ENCODE results near the gene BICRA.
A peak's percentile ranks its signal among the peaks of the same experiment; 100 is the strongest.
"Not testable (repeated sequence)": the region's sequence is repeated elsewhere in the genome, so short reads cannot be mapped to it uniquely, and the experiment has no call there.

BICRA gene

DNA sequence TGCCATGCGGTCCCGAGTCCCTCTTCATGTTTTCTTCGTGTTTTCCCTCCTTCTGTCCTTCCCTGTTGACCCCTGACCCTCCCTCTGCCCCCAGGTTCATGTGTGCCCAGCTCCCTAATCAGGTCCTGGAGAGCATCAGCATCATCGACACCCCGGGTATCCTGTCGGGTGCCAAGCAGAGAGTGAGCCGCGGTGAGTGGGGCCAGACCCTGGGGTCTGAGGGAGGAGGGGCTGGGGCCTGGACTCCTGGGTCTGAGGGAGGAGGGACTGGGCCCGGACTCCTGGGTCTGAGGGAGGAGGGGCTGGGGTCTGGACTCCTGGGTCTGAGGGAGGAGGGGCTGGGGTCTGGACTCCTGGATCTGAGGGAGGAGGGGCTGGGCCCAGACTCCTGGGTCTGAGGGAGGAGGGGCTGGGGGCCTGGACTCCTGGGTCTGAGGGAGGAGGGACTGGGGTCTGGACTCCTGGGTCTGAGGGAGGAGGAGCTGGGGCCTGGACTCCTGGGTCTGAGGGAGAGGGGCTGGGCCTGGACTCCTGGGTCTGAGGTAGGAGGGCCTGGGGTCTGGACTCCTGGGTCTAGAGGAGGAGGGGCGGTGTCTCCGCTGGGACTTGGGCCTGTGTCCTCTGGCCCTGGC is 109.6 kb downstream of the BICRA start:
- not testable (repeated sequence) for DNase-seq

DNA sequence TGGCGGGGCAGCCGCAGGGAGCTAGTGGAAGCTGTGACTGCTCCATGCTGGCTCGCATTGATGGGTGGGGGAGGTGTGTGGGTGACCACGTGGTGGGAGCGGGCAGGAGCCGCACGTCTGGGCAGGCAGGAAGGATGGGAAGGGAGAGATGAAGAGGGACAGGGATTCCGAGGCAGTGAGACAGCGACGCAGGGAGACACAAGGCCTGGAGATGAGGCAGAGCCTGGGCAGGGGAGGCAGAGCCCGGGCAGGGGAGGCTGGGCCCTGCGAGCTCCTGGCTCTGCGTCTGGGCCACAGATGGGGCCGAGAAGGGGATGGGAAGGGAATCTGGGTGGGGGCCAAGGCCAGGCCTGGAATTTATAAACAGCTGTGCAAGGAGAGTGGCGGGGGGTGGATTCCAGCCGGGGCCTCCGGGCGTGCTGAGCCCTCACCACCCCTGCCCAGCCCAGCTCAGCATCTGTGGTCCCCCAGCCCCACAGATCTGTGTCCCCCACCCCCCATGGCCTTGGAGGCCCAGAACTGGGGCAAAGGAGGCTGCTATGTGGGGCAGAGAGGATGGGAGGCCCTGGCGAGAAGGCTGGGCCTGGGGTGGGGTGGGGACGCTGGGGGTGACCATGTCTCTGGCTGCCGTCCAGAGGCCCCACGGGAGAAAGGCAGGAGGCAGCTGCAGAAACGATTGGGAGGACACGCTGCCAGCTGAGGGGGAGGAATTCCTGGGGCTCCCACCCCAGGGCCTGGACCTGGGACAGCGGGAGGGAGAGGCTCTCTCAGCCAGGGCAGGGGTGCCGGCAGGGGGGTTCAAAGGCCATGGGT is 110.3 kb downstream of the BICRA start:
- DNase-seq, result peak; percentile 100

DNA sequence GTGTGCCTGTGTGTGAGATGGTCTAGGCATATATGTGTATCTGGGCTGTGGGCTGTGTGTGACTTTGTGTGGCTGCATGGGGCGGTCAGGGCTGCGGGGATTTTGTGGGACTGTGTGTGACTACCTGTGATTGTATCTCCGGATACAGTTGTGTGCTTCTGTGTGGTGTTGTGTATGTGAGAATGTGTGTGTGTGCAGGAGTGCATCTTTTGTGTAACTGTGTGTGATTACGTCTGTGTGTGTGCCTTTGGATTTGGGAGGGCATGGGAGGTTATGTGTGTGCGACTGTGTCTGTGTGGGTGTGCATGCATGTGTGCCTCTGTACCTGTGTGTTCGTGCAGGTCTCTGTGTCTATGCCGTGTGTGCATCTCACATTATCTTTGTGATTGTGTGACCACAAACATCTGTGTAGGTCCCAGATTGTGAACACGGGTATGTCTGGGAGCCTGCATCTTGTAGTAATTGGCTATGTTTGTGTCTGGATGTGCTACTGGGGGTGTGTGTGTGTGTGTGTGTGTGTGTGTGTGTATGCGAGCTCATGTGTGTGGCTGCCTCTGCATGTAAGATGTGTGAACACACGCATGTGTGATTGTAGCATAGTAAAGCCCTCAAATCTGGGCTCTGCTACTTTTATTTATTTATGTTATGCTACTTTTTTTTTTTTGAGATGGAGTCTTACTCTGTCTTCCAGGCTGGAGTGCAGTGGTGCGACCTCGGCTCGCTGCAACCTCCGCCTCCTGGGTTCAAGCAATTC is 111.9 kb downstream of the BICRA start:
- DNase-seq, result no peak

DNA sequence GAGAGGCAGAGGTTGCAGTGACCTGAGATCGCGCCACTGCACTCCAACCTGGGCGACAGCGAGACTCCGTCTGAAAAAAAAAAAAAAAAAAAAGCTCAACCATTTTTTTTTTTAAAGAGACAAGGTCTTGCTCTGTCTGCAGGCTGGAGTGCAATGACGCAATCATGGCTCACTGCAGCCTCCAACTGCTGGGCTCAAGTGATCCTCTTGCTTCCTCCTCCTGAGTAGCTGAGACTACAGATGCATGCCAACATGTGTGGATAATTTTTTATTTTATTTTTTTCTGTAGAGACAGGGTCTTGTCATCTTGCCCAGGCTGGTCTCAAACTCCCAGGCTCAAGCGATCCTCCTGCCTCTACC is 114.6 kb downstream of the BICRA start:
- peak; percentile 92 for DNase-seq

DNA sequence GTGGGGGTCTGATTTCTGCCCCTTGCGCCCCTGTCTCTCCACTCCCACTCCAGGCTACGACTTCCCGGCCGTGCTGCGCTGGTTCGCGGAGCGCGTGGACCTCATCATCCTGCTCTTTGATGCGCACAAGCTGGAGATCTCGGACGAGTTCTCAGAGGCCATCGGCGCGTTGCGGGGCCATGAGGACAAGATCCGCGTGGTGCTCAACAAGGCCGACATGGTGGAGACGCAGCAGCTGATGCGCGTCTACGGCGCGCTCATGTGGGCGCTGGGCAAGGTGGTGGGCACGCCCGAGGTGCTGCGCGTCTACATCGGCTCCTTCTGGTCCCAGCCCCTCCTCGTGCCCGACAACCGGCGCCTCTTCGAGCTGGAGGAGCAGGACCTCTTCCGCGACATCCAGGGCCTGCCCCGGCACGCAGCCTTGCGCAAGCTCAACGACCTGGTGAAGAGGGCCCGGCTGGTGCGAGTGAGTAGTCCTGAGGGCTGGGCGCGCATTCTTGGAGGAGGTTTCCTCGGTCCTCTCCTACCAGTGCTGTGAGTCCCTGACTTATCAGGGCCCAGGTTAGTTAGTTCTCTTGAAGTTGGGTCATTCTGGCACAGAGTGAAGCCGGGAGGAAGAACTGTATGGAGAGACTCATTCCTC is 116.9 kb downstream of the BICRA start:
- DNase-seq, result no peak

DNA sequence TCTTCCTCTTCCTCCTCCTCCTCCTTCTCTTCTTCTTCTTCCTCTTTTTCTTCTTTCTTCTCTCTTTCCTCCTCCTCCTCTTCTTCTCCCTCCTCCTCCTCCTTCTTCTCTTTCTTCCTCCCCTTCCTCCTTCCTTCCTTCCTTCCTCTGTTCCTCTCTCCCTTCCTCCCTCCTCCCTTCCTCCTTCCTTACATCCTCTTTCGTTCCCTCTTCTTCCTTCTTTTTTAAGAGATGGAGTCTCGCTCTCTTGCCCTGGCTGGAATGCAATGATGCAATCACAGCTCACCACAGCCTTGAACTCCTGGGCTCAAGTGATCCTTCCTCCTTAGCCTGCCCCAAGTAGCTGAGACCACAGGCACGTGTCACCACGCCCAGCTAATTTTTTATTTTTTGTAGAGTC is 117.5 kb downstream of the BICRA start:
- peak; percentile 75 for DNase-seq

DNA sequence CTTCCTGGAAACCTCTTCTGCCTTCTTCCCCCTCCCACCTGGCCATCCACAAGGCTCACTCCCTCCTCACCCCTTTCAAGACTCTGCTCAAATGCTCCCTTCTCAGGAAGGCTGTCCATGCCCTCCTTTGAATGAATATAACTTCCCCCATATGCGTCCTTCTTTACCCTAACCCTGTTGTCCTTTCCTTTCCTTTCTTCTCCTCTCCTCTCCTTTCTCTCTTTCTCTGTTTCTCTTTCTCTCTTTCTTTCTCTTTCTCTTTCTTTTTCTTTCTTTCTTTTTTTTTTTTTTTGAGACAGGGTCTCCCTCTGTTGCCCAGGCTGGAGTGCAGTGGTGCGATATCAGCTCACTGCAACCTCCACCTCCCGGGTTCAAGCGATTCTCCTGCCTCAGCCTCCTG is 119.4 kb downstream of the BICRA start:
- DNase-seq, result not testable (repeated sequence)

DNA sequence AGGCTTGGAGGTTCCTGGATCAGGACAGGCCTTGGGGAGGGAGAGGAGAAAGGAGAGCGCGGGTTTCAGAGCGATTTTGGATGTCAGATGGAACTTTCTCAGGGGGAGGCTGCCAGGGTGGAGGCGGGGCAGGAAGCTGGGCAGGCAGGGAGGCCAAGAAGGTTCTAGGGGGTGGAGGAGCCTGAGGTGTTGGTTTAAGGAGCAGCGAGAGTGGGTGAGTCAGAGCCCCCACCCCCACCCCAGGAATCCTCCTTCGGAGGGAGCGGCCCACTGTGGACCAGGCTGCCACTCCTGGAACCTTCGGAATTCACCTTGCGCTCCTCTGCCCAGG is 120.5 kb downstream of the BICRA start:
- DNase-seq, result peak; percentile 89

DNA sequence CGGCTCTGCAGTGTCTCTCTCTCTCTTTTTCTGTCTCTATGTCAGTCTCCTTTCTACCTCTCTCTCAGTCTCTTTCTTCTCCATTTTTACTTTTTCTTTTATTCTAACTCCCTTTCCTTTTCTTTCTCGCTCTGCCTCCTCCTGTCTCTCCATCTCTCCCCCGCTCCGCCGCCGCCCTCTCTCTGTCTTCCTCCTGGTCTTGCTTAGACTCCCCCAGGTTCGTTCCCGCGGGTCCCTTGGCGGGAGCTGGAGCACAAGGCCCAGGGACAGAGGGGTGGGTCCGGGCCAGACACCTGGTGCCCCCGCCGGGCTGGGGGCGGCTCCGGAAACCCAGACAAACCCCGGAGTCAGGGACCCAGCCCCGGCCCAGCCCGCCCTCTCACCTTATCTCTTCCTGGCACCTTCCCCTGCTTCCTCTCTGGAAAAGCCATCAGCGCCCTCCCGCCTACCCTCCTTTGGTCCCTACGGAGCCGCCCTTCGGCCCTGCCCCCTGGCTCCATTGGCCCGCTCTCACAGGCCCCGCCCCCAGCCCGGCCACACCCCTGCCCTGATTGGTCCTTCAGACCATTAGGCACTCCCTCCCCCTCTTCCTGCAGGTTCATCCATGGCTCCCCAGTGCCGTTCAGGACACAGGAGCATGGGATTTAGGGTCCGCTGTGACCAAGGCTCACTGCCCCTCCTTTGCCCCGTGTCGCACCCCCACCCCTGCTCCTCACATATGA is 121.0 kb downstream of the BICRA start:
- no peak for DNase-seq

DNA sequence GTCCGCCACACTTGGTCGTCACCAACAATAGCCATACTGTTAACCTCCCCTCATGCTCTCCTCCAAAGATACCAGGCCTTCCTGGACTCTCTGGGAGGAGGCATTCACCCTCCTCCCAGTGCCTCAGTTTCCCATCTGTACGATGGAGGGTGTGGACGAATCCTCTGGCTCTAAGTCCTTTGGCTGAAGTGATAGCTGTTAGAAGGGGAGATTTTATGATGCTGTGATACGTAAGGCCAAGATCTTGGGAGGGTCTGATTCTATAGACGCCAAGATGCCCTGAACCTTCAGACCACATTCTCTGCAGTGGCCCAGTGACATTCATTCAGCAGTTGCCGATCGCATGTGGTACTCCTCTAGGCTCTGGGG is 121.6 kb downstream of the BICRA start:
- no peak for DNase-seq

DNA sequence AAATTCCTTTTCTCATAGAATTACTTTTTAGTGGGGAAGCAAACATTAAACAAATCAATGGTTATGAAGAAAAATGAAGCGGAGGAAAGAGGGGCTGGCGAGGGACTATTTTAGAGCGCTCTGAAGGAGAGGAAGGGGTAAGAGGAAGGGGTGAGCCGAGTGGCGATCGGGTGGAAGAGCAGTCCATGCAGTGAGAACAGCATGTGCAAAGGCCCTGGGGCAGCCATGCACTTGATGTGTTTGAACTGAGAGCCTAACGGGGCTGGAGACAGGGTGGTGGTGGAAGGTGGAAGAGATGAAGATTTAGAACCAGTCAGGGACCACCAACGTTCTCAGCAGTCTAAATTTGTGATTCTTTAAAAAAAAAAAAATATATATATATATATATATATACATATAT is 122.0 kb downstream of the BICRA start:
- no peak for DNase-seq

DNA sequence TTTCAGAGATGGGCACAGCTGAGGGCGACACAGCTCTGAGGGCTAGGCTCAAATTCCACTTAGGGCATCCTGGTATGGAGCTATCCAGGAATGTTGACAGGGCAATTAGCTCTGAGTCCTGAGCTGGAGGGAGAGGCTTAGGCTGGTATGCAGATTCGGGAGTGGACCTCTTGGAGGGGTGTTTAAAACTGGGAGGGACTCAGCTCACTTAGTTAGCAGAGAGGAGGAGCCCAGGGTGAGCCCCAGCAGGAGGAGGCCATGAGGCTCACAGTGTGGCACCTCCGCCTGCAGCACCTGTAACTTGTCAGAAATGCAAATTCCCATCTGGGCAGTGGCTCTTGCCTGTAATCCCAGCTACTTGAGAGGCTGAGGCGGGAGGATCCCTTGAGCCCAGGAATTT is 126.2 kb downstream of the BICRA start:
- no peak for DNase-seq

DNA sequence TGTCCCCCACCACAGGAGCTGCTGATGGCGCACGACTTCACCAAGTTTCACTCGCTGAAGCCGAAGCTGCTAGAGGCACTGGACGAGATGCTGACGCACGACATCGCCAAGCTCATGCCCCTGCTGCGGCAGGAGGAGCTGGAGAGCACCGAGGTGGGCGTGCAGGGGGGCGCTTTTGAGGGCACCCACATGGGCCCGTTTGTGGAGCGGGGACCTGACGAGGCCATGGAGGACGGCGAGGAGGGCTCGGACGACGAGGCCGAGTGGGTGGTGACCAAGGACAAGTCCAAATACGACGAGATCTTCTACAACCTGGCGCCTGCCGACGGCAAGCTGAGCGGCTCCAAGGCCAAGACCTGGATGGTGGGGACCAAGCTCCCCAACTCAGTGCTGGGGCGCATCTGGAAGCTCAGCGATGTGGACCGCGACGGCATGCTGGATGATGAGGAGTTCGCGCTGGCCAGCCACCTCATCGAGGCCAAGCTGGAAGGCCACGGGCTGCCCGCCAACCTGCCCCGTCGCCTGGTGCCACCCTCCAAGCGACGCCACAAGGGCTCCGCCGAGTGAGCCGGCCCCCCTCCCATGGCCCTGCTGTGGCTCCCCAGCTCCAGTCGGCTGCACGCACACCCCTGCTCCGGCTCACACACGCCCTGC is 132.1 kb downstream of the BICRA start:
- no peak for DNase-seq

DNA sequence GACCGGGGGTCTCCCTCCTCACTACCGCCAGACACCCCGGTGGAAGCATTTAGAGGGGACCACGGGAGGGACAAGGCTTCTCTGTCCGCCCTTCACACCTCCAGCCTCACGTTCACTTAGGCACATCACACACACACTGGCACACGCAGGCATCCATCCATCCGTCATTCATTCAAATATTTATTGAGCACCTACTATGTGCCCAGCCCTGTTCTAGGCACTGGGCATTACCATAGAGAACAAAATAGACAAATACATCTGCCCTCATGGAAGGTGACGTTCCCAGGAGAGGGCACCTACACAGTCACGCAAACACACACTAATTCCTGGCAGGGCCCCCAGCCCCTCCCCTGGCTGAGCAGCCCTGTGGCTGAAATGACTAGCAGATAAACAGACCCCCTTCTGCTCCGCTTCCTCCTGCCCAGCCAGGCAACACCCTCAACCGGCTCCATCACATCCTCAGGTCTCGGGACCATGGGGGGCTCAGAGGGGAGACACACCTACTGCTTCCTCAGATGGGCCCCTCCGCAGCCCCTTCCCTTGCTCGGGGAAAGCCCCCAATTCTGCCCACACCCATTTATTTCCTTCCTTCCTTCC is 132.7 kb downstream of the BICRA start:
- no peak for DNase-seq

DNA sequence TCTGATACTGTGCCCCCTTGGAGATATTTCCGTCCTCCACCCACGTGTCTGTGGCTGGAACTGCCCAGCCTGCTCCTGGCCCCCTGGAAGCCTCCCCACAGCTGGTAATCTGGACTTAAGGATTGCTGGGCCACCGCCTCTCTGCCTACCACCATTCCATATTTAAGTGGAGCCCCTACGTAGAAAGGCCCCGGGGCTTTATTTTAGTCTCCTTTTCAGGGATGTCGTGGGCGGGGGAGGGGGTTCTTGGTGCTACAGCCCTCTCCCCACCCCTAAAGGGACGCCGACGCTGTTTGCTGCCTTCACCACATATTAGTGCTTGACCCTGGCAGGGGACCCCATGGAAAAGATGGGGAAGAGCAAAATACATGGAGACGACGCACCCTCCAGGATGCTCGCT is 133.7 kb downstream of the BICRA start:
- DNase-seq, result no peak

DNA sequence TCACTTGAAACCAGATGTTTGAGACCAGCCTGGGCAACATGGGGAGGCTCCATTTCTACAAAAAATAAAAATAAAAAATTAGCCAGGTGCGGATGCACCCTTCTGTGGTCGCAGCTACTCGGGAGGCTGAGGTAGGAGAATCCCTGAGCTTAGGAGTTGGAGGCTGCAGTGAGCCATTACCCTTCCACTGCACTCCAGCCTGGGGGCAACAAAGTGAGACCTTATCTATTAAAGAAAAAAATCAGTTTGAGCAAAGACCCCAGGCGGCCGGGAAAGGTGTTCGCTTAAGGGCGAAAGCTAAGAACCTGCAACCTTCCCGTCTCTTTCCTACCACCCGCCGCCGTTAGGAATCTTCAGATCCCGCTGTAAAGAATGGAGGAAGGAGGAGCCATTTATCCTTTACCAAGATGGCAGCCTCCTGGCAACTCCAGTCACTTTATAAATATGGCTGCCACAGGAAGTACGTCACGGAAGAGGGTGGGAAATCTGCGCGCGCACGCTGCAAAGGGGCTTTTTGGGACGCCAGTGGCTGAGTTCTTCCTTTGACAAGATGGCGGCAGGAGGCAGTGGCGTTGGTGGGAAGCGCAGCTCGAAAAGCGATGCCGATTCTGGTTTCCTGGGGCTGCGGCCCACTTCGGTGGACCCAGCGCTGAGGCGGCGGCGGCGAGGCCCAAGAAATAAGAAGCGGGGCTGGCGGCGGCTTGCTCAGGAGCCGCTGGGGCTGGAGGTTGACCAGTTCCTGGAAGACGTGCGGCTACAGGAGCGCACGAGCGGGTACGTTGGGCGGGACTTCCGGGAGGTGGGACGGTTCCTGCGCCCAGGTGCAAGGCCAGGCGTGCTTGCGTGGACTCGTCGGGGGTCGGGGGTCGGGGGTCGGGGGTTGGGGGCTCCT is 136.3 kb downstream of the BICRA start, which contains the start of gene NOP53:
Gene NOP53, plus strand, starts transcription at position 537 of the 892 bp plus-strand sequence. Its CDS starts 14 bp downstream, at position 551.
- peak; percentile 97 for DNase-seq

DNA sequence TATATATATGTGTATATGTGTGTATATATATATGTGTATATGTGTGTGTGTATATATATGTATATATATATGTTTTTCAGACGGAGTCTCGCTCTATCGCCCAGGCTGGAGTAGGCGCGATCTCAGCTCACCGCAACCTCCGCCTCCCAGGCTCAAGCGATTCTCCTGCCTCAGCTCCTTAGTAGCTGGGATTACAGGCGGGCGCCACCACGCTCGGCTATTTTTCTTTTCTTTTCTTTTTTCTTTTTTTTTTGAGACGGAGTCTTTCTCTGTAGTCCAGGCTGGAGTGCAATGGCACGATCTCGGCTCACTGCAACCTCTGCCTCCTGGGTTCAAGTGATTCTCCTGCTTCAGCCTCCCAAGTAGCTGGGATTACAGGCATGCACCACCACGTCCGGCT is 137.2 kb downstream of the BICRA start:
- not testable (repeated sequence) for DNase-seq

DNA sequence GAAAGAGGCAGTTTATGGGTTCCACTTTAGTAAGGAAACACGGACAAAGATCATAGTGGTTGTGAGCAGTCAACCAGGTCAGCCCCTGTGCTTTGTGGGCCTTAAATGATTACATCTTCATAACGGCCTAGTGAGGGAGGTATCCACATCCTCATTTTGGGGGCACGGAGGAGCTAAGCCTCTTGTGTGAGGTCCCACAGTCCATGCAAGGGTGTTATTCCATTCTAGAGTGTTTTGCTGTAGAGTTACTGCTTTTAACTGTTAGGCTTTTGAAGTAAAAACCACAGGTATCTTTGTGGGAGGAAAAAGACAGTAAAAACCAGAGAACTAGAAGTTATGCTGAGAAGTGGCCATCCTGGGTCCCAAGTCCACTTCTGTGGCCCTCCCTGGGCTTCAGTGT is 140.4 kb downstream of the BICRA start:
- no peak for DNase-seq

DNA sequence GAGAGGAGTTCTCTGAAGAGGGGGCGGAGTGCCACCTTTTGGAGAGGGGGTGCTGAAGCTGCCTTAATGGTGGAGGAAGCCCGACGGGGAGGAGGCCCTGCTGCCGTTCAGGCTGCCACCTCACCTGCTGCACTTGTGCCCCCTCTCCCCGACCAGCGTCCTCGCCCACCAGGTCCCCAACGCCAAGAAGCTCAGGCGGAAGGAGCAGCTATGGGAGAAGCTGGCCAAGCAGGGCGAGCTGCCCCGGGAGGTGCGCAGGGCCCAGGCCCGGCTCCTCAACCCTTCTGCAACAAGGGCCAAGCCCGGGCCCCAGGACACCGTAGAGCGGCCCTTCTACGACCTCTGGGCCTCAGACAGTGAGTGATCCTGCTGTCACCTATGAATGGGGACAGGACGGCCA is 141.8 kb downstream of the BICRA start:
- DNase-seq, result no peak

DNA sequence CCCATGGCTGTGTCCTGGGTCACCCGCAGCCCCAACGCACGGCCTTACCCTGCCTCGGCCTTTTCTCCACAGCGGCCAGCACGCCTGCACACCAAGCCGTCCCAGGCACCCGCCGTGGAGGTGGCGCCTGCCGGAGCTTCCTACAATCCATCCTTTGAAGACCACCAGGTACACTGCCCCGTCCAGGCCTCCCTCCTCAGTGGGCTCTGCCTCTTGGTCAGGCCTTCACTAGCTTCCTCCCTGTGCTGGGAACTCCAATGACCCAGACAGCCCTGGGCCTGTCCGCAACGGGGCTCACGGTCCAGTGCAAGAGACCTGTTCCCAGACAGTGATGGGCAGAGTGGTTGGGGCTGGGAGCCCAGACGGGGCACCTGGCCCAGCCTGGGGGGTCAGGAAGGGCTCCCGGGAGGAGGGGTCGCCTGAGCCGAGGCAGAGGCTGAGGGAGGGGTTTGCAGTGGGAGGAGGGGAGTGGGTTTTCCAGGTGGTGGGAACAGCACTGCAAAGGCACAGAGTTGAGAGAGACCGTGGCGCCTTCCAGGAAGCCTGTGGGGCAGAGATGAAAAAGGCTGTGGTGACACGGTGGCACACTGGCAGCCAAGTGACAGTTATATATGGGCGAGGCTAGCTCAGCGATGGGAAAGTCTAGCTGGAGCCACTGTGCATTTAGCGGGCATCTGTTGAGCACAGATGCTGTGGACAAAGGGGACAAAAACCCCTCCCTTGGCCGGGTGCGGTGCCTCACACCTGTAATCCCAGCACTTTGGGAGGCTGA is 143.7 kb downstream of the BICRA start:
- DNase-seq, result no peak

Measured in fibroblast of upper back skin (primary cell).